ENCODE data around the gene TMEM169.

GRCh38 chr2:216142540-216142939 lies 60.8 kb downstream of the TMEM169 start:
- TF ChIP-seq CTCF (IDR thresholded peaks at IDR 0.05) (no peak), POLR2A (IDR thresholded peaks at IDR 0.05) (no peak)

Measured in right lobe of liver (tissue), 4 donors.